ENCODE results near the gene NFATC1.

- no peak for TF ChIP-seq POLR2A (IDR thresholded peaks at IDR 0.05)
- TF ChIP-seq CTCF (IDR thresholded peaks at IDR 0.05): no peak
Observed at GRCh38 chr18:79531386-79531785, 135.7 kb downstream of the NFATC1 start.

Data from thyroid gland (tissue), 4 donors.